Lower leg skin (tissue), 3 donors: ENCODE data around the gene SOWAHA.

Source experiments
- CTCF ChIP-seq, 3 donors: fragments of 450-650 bp; IDR thresholded peaks; one replicate each; pipeline ENCODE4 v1.5.1; 2016; ENCODE audit warnings: antibody characterized with exemption in 3 of 3, mild to moderate bottlenecking in 3 of 3, moderate library complexity in 2 of 3
- POLR2A ChIP-seq, 2 donors: fragments of 450-650 bp; IDR thresholded peaks; one replicate each; pipeline ENCODE4 v1.6.1; 2016 to 2017; ENCODE audit warnings: antibody characterized with exemption in 2 of 2, mild to moderate bottlenecking in 1 of 2, moderate library complexity in 1 of 2

GRCh38 chr5:132812781-132813598 is at the start of gene SOWAHA:
- no peak for TF ChIP-seq CTCF (IDR thresholded peaks at IDR 0.05)
- no peak for TF ChIP-seq POLR2A (IDR thresholded peaks at IDR 0.05)
